OCI-LY1 (cell line): ENCODE measurements around the gene SLC39A11.

Source experiments
- CTCF ChIP-seq: fragments of 200-600 bp; sonication (generic), shearing (Covaris generic); IDR thresholded peaks from 2 replicates; pipeline ENCODE4 v1.5.1; 2017; ENCODE audit warnings: mild to moderate bottlenecking, antibody characterized with exemption, low read length, moderate library complexity, mixed read lengths
- EZH2 ChIP-seq: fragments of 200-600 bp; sonication (generic), shearing (Covaris generic); IDR thresholded peaks from 2 replicates; pipeline ENCODE4 v1.8.0; 2017; ENCODE audit warnings: borderline replicate concordance, mixed run types, mild to moderate bottlenecking, antibody characterized with exemption, low read length, moderate library complexity, mixed read lengths

- no peak for TF ChIP-seq CTCF
- TF ChIP-seq EZH2, result no peak
Observed at GRCh38 chr17:72672729-72673128, 419.8 kb downstream of the SLC39A11 start.
